Mucosa of descending colon (tissue), 3 donors: ENCODE results near the gene KIF6. TPM values are rescaled to one million over a fixed set of nuclear protein-coding genes. Genes with fewer than 3 reads are reported as not detected.

ENCODE experiments used
- ATAC-seq: fragments of 200-7000 bp; cut with Tn5 transposase; one replicate; pipeline ENCODE4 v1.9.1; 2020; ENCODE audit warnings: mild to moderate bottlenecking, moderate library complexity
- DNase-seq, 3 donors: peaks; one replicate each; pipeline ENCODE4 v3.0.0-alpha.2; 2020
- H3K36me3 ChIP-seq: fragments of 200-600 bp; one replicate; pipeline ENCODE4 v1.8.0; 2021; ENCODE audit warnings: low read depth, mild to moderate bottlenecking
- H3K4me1 ChIP-seq: fragments of 200-600 bp; one replicate; pipeline ENCODE4 v1.8.0; 2021; ENCODE audit warnings: low read depth, mild to moderate bottlenecking
- H3K4me3 ChIP-seq: fragments of 200-600 bp; one replicate; pipeline ENCODE4 v1.8.0; 2021; ENCODE audit warnings: mild to moderate bottlenecking
- H3K9me3 ChIP-seq: fragments of 200-600 bp; one replicate; pipeline ENCODE4 v1.8.0; 2021; ENCODE audit warnings: mild to moderate bottlenecking
- CTCF ChIP-seq: fragments of 200-600 bp; IDR thresholded peaks from one replicate; pipeline ENCODE4 v1.8.0; 2022; ENCODE audit warnings: antibody characterized with exemption, mild to moderate bottlenecking
- intact Hi-C, 2 donors: fragments of 100-400 bp; cut with DNase I in 1 of 2; cut with micrococcal nuclease in 1 of 2; formaldehyde crosslinking; loops; one replicate each; pipeline versions ENCODE4 v1.11.0 to v1.11.1; 2022; cut with DNase I, micrococcal nuclease
- total RNA-seq, 3 donors: library from RNA; stranded (reverse); fragmentation: NEBNext Ultra II Directional in 2 of 3; extraction: Animal tissue kit (Norgen Biotek cat#: 25700) in 2 of 3; gene quantifications; one replicate each; pipeline versions ENCODE4 v1.2.1 to v1.2.4, GENCODE V29; 2021 to 2023
- donor health status: DM: no; HTN: no; CAD: no; lungs with moderate emphysema.
- donor health status: DM: no; HTN: no; CAD: no.
- donor health status: DM: no; HTN: yes; CAD: no.

KIF6 gene
- total RNA-seq, 3 donors from 2014 or later = 0.24 to 0.85 (median 0.52) TPM

GRCh38 chr6:39362487-39362865, 362.7 kb downstream of the KIF6 start:
- peak; percentile 25 for ATAC-seq
- no peak for DNase-seq
- no peak overlapping the region for H3K4me3 ChIP-seq
- TF ChIP-seq CTCF = no peak
- no peaks in the 10 kb centered on the region for H3K4me1 ChIP-seq
- intact Hi-C loops = no loop called here
- no peaks in the 10 kb centered on the region for H3K9me3 ChIP-seq
- H3K36me3 ChIP-seq = no peaks in the 10 kb centered on the region

GRCh38 chr6:39361657-39362486, 363.3 kb downstream of the KIF6 start:
- Histone ChIP-seq H3K9me3 (no peaks in the 10 kb centered on the region), H3K4me3 (no peak overlapping the region), H3K36me3 (no peaks in the 10 kb centered on the region), H3K4me1 (no peaks in the 10 kb centered on the region)
- intact Hi-C loops = no loop called here
- DNase-seq (peak in 2 of 3 donors; percentile 61 to 63), ATAC-seq (peak; percentile 84)
- peak; percentile 75 for TF ChIP-seq CTCF

GRCh38 chr6:39360378-39360777, 364.8 kb downstream of the KIF6 start:
- no peak overlapping the region for H3K4me3 ChIP-seq
- no peaks in the 10 kb centered on the region for H3K9me3 ChIP-seq
- ATAC-seq (no peak), DNase-seq (no peak)
- intact Hi-C loops = no loop called here
- no peaks in the 10 kb centered on the region for H3K36me3 ChIP-seq
- H3K4me1 ChIP-seq = no peaks in the 10 kb centered on the region
- TF ChIP-seq CTCF = no peak

- ATAC-seq (peak; percentile 68), DNase-seq (peak in 1 of 3 donors; percentile 65)
- Histone ChIP-seq H3K4me3 (no peak overlapping the region), H3K9me3 (no peaks in the 10 kb centered on the region), H3K36me3 (no peaks in the 10 kb centered on the region), H3K4me1 (no peaks in the 10 kb centered on the region)
- no peak for TF ChIP-seq CTCF
- intact Hi-C loops = no loop called here
Measured at GRCh38 chr6:39357998-39358686, 367.1 kb downstream of the KIF6 start.

GRCh38 chr6:39353698-39354315, 371.4 kb downstream of the KIF6 start:
- no peak for ATAC-seq
- H3K9me3 ChIP-seq = no peaks in the 10 kb centered on the region
- H3K4me1 ChIP-seq = no peaks in the 10 kb centered on the region
- intact Hi-C loops = no loop called here
- no peak for TF ChIP-seq CTCF
- DNase-seq = no peak
- no peaks in the 10 kb centered on the region for H3K36me3 ChIP-seq
- no peak overlapping the region for H3K4me3 ChIP-seq
